ENCODE measurements around the gene ADTRP.

DNA sequence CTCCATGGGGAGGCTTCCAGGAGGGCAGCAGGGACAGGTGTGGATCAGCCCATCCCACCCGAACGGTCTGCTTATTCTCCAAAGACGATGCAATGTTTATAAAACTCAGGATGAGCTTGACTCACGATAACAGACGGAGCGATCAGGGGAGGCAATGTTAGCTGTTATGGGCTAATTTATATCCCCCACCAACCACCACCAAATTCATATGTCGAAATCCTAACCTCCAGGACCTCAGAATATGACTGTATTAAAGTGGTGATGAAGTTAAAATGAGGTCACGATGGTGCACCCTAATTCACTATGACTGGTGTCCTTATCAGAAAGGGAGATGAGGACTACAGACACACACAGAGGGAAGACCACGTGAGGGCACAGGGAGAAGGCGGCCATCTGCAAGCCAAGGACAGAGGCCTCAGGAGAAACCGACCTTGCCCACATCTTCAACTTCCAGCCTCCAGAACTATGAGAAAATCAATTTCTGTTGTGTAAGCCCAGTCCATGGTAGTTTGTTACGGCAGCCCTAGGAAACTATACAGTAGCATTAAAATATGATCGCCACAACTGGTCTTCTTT, 7.0 kb downstream of the ADTRP start:
- TF ChIP-seq SP2 (tag by site-specific recombination; IDR thresholded peaks at IDR 0.05): no peak
- TF ChIP-seq, protein P1, sequence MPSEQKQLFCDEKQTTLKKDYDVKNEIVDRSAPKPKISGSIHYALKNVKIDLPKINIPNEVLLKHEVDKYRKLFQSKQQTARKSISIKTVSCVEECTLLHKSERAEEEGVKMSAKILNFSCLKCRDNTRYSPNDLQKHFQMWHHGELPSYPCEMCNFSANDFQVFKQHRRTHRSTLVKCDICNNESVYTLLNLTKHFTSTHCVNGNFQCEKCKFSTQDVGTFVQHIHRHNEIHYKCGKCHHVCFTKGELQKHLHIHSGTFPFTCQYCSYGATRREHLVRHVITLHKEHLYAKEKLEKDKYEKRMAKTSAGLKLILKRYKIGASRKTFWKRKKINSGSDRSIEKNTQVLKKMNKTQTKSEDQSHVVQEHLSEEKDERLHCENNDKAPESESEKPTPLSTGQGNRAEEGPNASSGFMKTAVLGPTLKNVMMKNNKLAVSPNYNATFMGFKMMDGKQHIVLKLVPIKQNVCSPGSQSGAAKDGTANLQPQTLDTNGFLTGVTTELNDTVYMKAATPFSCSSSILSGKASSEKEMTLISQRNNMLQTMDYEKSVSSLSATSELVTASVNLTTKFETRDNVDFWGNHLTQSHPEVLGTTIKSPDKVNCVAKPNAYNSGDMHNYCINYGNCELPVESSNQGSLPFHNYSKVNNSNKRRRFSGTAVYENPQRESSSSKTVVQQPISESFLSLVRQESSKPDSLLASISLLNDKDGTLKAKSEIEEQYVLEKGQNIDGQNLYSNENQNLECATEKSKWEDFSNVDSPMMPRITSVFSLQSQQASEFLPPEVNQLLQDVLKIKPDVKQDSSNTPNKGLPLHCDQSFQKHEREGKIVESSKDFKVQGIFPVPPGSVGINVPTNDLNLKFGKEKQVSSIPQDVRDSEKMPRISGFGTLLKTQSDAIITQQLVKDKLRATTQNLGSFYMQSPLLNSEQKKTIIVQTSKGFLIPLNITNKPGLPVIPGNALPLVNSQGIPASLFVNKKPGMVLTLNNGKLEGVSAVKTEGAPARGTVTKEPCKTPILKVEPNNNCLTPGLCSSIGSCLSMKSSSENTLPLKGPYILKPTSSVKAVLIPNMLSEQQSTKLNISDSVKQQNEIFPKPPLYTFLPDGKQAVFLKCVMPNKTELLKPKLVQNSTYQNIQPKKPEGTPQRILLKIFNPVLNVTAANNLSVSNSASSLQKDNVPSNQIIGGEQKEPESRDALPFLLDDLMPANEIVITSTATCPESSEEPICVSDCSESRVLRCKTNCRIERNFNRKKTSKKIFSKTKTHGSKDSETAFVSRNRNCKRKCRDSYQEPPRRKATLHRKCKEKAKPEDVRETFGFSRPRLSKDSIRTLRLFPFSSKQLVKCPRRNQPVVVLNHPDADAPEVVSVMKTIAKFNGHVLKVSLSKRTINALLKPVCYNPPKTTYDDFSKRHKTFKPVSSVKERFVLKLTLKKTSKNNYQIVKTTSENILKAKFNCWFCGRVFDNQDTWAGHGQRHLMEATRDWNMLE (tag by site-specific recombination; conservative IDR thresholded peaks at IDR 0.05; ENCODE audit: low read depth): no peak
- TF ChIP-seq YY1 (tag by site-specific recombination; IDR thresholded peaks at IDR 0.05): no peak
- TF ChIP-seq, protein P2, sequence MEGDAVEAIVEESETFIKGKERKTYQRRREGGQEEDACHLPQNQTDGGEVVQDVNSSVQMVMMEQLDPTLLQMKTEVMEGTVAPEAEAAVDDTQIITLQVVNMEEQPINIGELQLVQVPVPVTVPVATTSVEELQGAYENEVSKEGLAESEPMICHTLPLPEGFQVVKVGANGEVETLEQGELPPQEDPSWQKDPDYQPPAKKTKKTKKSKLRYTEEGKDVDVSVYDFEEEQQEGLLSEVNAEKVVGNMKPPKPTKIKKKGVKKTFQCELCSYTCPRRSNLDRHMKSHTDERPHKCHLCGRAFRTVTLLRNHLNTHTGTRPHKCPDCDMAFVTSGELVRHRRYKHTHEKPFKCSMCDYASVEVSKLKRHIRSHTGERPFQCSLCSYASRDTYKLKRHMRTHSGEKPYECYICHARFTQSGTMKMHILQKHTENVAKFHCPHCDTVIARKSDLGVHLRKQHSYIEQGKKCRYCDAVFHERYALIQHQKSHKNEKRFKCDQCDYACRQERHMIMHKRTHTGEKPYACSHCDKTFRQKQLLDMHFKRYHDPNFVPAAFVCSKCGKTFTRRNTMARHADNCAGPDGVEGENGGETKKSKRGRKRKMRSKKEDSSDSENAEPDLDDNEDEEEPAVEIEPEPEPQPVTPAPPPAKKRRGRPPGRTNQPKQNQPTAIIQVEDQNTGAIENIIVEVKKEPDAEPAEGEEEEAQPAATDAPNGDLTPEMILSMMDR (tag by site-specific recombination; IDR thresholded peaks at IDR 0.05): no peak
- TF ChIP-seq SCRT1 (tag by site-specific recombination; IDR thresholded peaks at IDR 0.05; ENCODE audit: borderline replicate concordance): no peak
- TF ChIP-seq, protein P3, sequence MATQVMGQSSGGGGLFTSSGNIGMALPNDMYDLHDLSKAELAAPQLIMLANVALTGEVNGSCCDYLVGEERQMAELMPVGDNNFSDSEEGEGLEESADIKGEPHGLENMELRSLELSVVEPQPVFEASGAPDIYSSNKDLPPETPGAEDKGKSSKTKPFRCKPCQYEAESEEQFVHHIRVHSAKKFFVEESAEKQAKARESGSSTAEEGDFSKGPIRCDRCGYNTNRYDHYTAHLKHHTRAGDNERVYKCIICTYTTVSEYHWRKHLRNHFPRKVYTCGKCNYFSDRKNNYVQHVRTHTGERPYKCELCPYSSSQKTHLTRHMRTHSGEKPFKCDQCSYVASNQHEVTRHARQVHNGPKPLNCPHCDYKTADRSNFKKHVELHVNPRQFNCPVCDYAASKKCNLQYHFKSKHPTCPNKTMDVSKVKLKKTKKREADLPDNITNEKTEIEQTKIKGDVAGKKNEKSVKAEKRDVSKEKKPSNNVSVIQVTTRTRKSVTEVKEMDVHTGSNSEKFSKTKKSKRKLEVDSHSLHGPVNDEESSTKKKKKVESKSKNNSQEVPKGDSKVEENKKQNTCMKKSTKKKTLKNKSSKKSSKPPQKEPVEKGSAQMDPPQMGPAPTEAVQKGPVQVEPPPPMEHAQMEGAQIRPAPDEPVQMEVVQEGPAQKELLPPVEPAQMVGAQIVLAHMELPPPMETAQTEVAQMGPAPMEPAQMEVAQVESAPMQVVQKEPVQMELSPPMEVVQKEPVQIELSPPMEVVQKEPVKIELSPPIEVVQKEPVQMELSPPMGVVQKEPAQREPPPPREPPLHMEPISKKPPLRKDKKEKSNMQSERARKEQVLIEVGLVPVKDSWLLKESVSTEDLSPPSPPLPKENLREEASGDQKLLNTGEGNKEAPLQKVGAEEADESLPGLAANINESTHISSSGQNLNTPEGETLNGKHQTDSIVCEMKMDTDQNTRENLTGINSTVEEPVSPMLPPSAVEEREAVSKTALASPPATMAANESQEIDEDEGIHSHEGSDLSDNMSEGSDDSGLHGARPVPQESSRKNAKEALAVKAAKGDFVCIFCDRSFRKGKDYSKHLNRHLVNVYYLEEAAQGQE (tag by site-specific recombination; IDR thresholded peaks at IDR 0.05): no peak
- no peak for TF ChIP-seq RBAK (tag by site-specific recombination; IDR thresholded peaks at IDR 0.05)
- no peak for TF ChIP-seq ZNF560 (tag by site-specific recombination; IDR thresholded peaks at IDR 0.05; ENCODE audit: borderline replicate concordance)
- TF ChIP-seq SP3 (tag by site-specific recombination; IDR thresholded peaks at IDR 0.05): no peak

All from HEK293 (cell line).